Lung (tissue), 12 donors: ENCODE measurements around the gene LBR. TPM values are rescaled to one million over a fixed set of nuclear protein-coding genes. Genes with fewer than 3 reads are reported as not detected.

ENCODE experiments used
- ATAC-seq: fragments of 200-7000 bp; cut with Tn5 transposase; one replicate; pipeline ENCODE4 v1.9.1; 2020; ENCODE audit warnings: moderate number of reproducible peaks; ENCODE audit not compliant: insufficient read depth, low FRiP score
- DNase-seq, 3 donors: peaks; one replicate each; pipeline ENCODE4 v3.0.0-alpha.2; 2013 to 2017
- H3K27ac ChIP-seq, 2 donors: one replicate each; pipeline ENCODE4 v1.5.1; 2013; ENCODE audit warnings: mild to moderate bottlenecking in 2 of 2, moderate library complexity in 2 of 2, control low read depth in 1 of 2, inconsistent platforms in 1 of 2, low read depth in 1 of 2, low read length in 1 of 2
- H3K27me3 ChIP-seq, 3 donors: one replicate each; pipeline ENCODE4 v1.5.1; 2013; ENCODE audit warnings: low read length in 2 of 3; ENCODE audit not compliant: control insufficient read depth in 3 of 3, insufficient read depth in 3 of 3
- H3K36me3 ChIP-seq, 4 donors: one replicate each; pipeline ENCODE4 v1.5.1; 2013; ENCODE audit warnings: low read length in 4 of 4, mild to moderate bottlenecking in 1 of 4, moderate library complexity in 1 of 4; ENCODE audit not compliant: control insufficient read depth in 4 of 4, insufficient read depth in 4 of 4
- H3K4me1 ChIP-seq, 5 donors: one replicate each; pipeline ENCODE4 v1.5.1; 2013; ENCODE audit warnings: low read length in 5 of 5, mild to moderate bottlenecking in 2 of 5, moderate library complexity in 1 of 5; ENCODE audit not compliant: control insufficient read depth in 5 of 5, insufficient read depth in 5 of 5
- H3K4me3 ChIP-seq: one replicate; pipeline ENCODE4 v1.5.1; 2013; ENCODE audit warnings: mild to moderate bottlenecking, control low read depth, moderate library complexity
- H3K9ac ChIP-seq, 2 donors: one replicate each; pipeline ENCODE4 v1.5.1; 2013; ENCODE audit warnings: low read length in 2 of 2, control low read depth in 1 of 2; ENCODE audit not compliant: insufficient read depth in 1 of 2
- H3K9me3 ChIP-seq, 4 donors: one replicate each; pipeline ENCODE4 v1.5.1; 2013; ENCODE audit warnings: low read length in 3 of 4, mild to moderate bottlenecking in 1 of 4, moderate library complexity in 1 of 4; ENCODE audit not compliant: control insufficient read depth in 4 of 4, insufficient read depth in 3 of 4
- CTCF ChIP-seq: IDR thresholded peaks from 2 replicates; pipeline ENCODE4 v1.5.1; 2012; ENCODE audit warnings: mild to moderate bottlenecking; ENCODE audit errors: control extremely low read depth, extremely low read depth
- WGBS, 2 donors: extraction: QIAGEN DNeasy Blood & Tissue Kit; methylation state at CpG; one replicate each; pipeline ENCODE4 v1.1.7; 2013; 5-methylcytosine and 5-hydroxymethylcytosine counted together
- polyA plus RNA-seq, 2 donors: library from polyadenylated mRNA; stranded (reverse); fragments of 200-250 nt; gene quantifications; one replicate each; pipeline ENCODE4 v1.2.1, GENCODE V29; 2013
- total RNA-seq, 2 donors: library from RNA; depleted of rRNA in 1 of 2; stranded (reverse); fragments of >200 nt in 1 of 2; gene quantifications; one replicate each; pipeline ENCODE4 v1.2.1, GENCODE V29; 2014 to 2021
- donor health status: control.
- donor health status: control.
- donor health status: Bipolar disorder and iron deficiency.
- donor health status: healthy.
- donor health status: DM: yes; HTN: yes; CAD: no.

Gene LBR
- total and polyA plus RNA-seq, 4 donors = 16.2 to 76.6 (median 42.1) TPM

- H3K36me3 ChIP-seq = no peaks in the 10 kb centered on the region
- no peaks in the 10 kb centered on the region for H3K9me3 ChIP-seq
- ATAC-seq = no peak
- no peak overlapping the region for H3K9ac ChIP-seq
- no peak for DNase-seq
- no peak for TF ChIP-seq CTCF
- H3K4me3 ChIP-seq = no peak overlapping the region
- peak overlapping the region in 1 of 2 donors; percentile 59 for H3K27ac ChIP-seq
- peaks cover 0 to 23% (median 11%) of the 10 kb centered on the region in 5 donors for H3K4me1 ChIP-seq
- no peaks in the 10 kb centered on the region for H3K27me3 ChIP-seq
- 85% methylated on average over 6 of the region's 6 CpGs for WGBS, 2 donors
Observed at GRCh38 chr1:225451340-225451739, 23.5 kb upstream of the LBR start.

GRCh38 chr1:225450491-225451191 lies 22.8 kb upstream of the LBR start:
- ATAC-seq = no peak
- WGBS, 2 donors = 36 to 50% methylated on average over 12 of the region's 12 CpGs
- Histone ChIP-seq H3K4me1 (peaks cover 0 to 30% (median 14%) of the 10 kb centered on the region in 5 donors), H3K9ac (no peak overlapping the region), H3K27ac (peak overlapping the region in 1 of 2 donors; percentile 59), H3K27me3 (no peaks in the 10 kb centered on the region), H3K4me3 (no peak overlapping the region), H3K9me3 (no peaks in the 10 kb centered on the region), H3K36me3 (no peaks in the 10 kb centered on the region)
- DNase-seq = peak in 1 of 3 donors; percentile 63
- TF ChIP-seq CTCF = no peak

GRCh38 chr1:225449774-225450173 lies 21.9 kb upstream of the LBR start:
- TF ChIP-seq CTCF = no peak
- Histone ChIP-seq H3K36me3 (no peaks in the 10 kb centered on the region), H3K4me1 (peaks cover 0 to 38% (median 14%) of the 10 kb centered on the region in 5 donors), H3K27ac (no peak overlapping the region), H3K9ac (no peak overlapping the region), H3K27me3 (no peaks in the 10 kb centered on the region), H3K4me3 (no peak overlapping the region), H3K9me3 (no peaks in the 10 kb centered on the region)
- ATAC-seq (no peak), DNase-seq (no peak)
- 93 to 96% methylated on average over 5 of the region's 5 CpGs for WGBS, 2 donors
